HCT116 (cell line): ENCODE measurements around the gene TMEM217.

Experiments
- ATF3 ChIP-seq: IDR thresholded peaks from 2 replicates; pipeline ENCODE4 v1.6.1; 2012
- CEBPB ChIP-seq: IDR thresholded peaks from 2 replicates; pipeline ENCODE4 v1.6.1; 2012; ENCODE audit warnings: low read depth
- CTCF ChIP-seq, 3 experiments: fragments of 200-600 bp in 1 of 3; sonication (generic) in 1 of 3; IDR thresholded peaks in 2 of 3; conservative IDR thresholded peaks in 1 of 3; 2 replicates each; pipeline ENCODE4 v1.5.1; 2012 to 2017; ENCODE audit warnings: low read depth in 2 of 3, low read length in 2 of 3, antibody characterized with exemption in 1 of 3, borderline replicate concordance in 1 of 3, control low read depth in 1 of 3, mild to moderate bottlenecking in 1 of 3, mixed read lengths in 1 of 3, mixed run types in 1 of 3, moderate library complexity in 1 of 3; ENCODE audit not compliant: insufficient read depth in 1 of 3
- MAX ChIP-seq: IDR thresholded peaks from 2 replicates; pipeline ENCODE4 v1.6.1; 2012
- POLR2A ChIP-seq: IDR thresholded peaks from 2 replicates; pipeline ENCODE4 v1.7.0; 2011; ENCODE audit warnings: borderline replicate concordance; ENCODE audit not compliant: insufficient read depth, insufficient read length; ENCODE audit errors: extremely low read depth

GRCh38 chr6:37244430-37245310, 13.3 kb downstream of the TMEM217 start:
- TF ChIP-seq POLR2A = no peak
- no peak for TF ChIP-seq MAX
- TF ChIP-seq ATF3 = no peak
- TF ChIP-seq CTCF (IDR thresholded peaks at IDR 0.05 in 2 of 3, conservative IDR thresholded peaks at IDR 0.05 in 1 of 3; ENCODE audit: borderline replicate concordance in 1 of 3, insufficient read depth in 1 of 3, low read depth in 2 of 3, low read length in 2 of 3) = no peak
- TF ChIP-seq CEBPB = no peak
